Amygdala (tissue), 56 donors: Measurements from ENCODE around the gene ELOVL2.

Experiments
- DNase-seq, 56 donors: peaks; one replicate each; lab custom pipeline; 2025; lab: John Stamatoyannopoulos, UW

The ELOVL2 gene

DNA sequence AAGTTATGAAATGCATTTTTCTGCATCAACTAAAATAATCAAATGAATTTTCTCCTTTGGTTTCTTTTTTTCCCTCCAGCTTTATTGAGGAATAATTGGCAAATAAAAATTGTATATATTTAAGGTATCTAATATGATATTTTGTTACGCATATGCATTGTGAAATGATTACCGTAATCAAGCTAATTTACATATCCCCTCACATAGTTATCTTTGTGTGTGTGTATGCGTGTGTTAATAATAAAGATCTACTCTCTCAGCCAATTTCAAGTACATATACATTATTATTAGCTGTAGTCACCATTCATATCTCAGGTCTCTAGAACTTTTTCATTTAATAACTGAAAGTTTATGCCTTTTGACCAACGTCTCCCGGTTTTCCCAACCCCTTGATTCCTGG is 96.1 kb downstream of the ELOVL2 start:
- DNase-seq = no peak

DNA sequence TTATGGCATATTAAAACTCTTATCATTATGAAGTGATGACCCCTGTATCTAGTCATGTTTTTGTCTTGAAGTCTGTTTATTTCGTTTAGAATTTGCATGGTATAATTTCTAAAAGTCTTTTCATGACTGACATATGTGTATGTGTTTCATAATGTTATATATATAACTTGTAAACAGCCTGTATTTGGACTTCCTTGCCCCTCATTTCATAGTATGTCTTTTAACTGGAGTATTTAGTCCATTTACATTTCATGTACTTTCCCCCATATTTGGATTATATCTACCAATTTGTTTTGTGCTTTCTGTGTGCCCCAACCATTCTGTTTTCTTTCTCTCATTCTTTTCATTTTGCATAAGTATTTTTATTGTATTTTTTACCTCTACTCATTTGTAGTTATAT is 98.3 kb downstream of the ELOVL2 start:
- no peak for DNase-seq

DNA sequence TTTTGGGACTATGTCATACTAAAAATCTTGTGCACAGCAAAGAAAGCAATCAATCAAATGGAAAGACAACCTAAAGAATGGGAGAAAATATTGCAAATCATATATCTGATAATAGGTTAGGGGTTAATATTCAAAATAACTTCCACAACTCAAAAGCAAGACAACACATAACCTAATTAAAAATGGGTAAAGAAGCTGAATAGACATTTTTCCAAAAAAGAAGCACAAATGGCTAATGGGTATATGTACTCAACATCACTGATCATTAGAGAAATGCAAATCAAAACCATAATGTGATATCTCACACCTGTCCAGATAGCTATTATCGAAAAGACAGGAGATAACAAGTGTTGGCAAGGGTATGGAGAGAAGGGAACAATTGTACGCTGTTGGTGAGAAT is 104.3 kb downstream of the ELOVL2 start:
- no peak for DNase-seq

DNA sequence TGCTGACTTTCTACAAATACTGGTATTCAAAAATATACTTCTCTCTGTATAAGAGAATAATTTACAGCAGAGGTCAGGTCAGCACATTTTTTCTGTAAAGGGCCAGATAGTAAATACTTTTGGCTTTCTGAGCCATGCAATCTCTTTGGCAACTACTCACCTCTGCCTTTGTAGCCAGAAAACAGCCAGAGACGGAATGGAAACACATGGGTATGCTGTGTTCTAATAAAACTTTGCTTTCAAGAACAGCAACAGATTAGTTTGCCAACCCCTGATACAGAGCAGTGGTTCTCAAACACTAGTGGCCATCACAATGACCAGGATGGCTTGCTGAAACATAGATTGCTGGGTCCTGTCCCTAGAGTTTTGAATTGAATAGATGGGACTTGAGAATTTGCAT is 111.0 kb downstream of the ELOVL2 start:
- no peak for DNase-seq
